Glutamatergic neuron (in vitro differentiated cells): ENCODE measurements around the gene HTR1A. TPM values are rescaled to one million over a fixed set of nuclear protein-coding genes. Genes with fewer than 3 reads are reported as not detected.

Experiments
- DNase-seq: peaks from one replicate; pipeline ENCODE4 v3.0.0; 2022
- H3K27ac Mint-ChIP-seq: one replicate; pipeline ENCODE4 v1.8.0; 2020; ENCODE audit warnings: mild to moderate bottlenecking, mixed read lengths, inconsistent platforms; ENCODE audit not compliant: unreplicated experiment
- H3K27me3 Mint-ChIP-seq: one replicate; pipeline ENCODE4 v1.8.0; 2020; ENCODE audit warnings: mild to moderate bottlenecking, moderate library complexity, mixed read lengths, inconsistent platforms; ENCODE audit not compliant: unreplicated experiment
- H3K36me3 Mint-ChIP-seq: one replicate; pipeline ENCODE4 v1.8.0; 2020; ENCODE audit warnings: mild to moderate bottlenecking, mixed read lengths, inconsistent platforms; ENCODE audit not compliant: unreplicated experiment
- H3K4me1 Mint-ChIP-seq: one replicate; pipeline ENCODE4 v1.8.0; 2020; ENCODE audit warnings: mild to moderate bottlenecking, low read depth, mixed read lengths, inconsistent platforms; ENCODE audit not compliant: unreplicated experiment
- H3K4me3 Mint-ChIP-seq: one replicate; pipeline ENCODE4 v1.8.0; 2020; ENCODE audit warnings: mild to moderate bottlenecking, mixed read lengths, inconsistent platforms; ENCODE audit not compliant: unreplicated experiment
- H3K9me3 Mint-ChIP-seq: one replicate; pipeline ENCODE4 v1.8.0; 2020; ENCODE audit warnings: mild to moderate bottlenecking, moderate library complexity, mixed read lengths, inconsistent platforms; ENCODE audit not compliant: unreplicated experiment
- CTCF ChIP-seq: fragments of 200-600 bp; sonication (generic); IDR thresholded peaks from one replicate; pipeline ENCODE4 v1.5.0; 2021; ENCODE audit not compliant: partially characterized antibody, unreplicated experiment
- total RNA-seq: library from RNA; stranded (reverse); fragmentation: NEBNext Ultra II Directional; extraction: Animal tissue kit (Norgen Biotek cat#: 25700); gene quantifications from one replicate; pipeline ENCODE4 v1.2.1, GENCODE V29; 2021; ENCODE audit not compliant: unreplicated experiment

The HTR1A gene
- total RNA-seq, 1 donor from 2014 or later, result 1.2 TPM

- TF ChIP-seq CTCF, result no peak
- H3K4me3 Mint-ChIP-seq, result no peak overlapping the region
- H3K27me3 Mint-ChIP-seq, result peaks cover 17% of the 10 kb centered on the region
- H3K9me3 Mint-ChIP-seq, result peaks cover 9% of the 10 kb centered on the region
- H3K36me3 Mint-ChIP-seq, result no peaks in the 10 kb centered on the region
- H3K4me1 Mint-ChIP-seq, result peaks cover 9% of the 10 kb centered on the region
- no peak for DNase-seq
- no peak overlapping the region for H3K27ac Mint-ChIP-seq
Measured at GRCh38 chr5:63963926-63964325, 1.7 kb upstream of the HTR1A start.

- H3K36me3 Mint-ChIP-seq, result no peaks in the 10 kb centered on the region
- H3K27me3 Mint-ChIP-seq, result peaks cover 17% of the 10 kb centered on the region
- peak; percentile 32 for DNase-seq
- peak; percentile 41 for TF ChIP-seq CTCF
- H3K9me3 Mint-ChIP-seq, result peaks cover 9% of the 10 kb centered on the region
- peaks cover 14% of the 10 kb centered on the region for H3K4me1 Mint-ChIP-seq
- peak overlapping the region; percentile 97 for H3K4me3 Mint-ChIP-seq
- H3K27ac Mint-ChIP-seq, result no peak overlapping the region
Measured at GRCh38 chr5:63963080-63963735, 963 bp upstream of the HTR1A start.

GRCh38 chr5:63961598-63962161 is 565 bp downstream of the HTR1A start:
- peak overlapping the region; percentile 97 for H3K4me3 Mint-ChIP-seq
- H3K27me3 Mint-ChIP-seq, result peaks cover 17% of the 10 kb centered on the region
- H3K4me1 Mint-ChIP-seq, result peaks cover 14% of the 10 kb centered on the region

GRCh38 chr5:63961125-63961597 is 1.1 kb downstream of the HTR1A start:
- DNase-seq, result peak; percentile 19
- Mint-ChIP-seq H3K9me3 (peaks cover 9% of the 10 kb centered on the region), H3K27ac (no peak overlapping the region), H3K4me1 (peaks cover 14% of the 10 kb centered on the region), H3K4me3 (peak overlapping the region; percentile 97), H3K36me3 (no peaks in the 10 kb centered on the region), H3K27me3 (peaks cover 17% of the 10 kb centered on the region)
- no peak for TF ChIP-seq CTCF

More at GRCh38 chr5:63961598-63962161, 565 bp downstream of the HTR1A start:
- no peak for TF ChIP-seq CTCF
- peak; percentile 55 for DNase-seq
- Mint-ChIP-seq H3K9me3 (peaks cover 9% of the 10 kb centered on the region), H3K27ac (no peak overlapping the region), H3K36me3 (no peaks in the 10 kb centered on the region)

GRCh38 chr5:63960646-63961045 is 1.6 kb downstream of the HTR1A start:
- peaks cover 12% of the 10 kb centered on the region for H3K9me3 Mint-ChIP-seq
- H3K36me3 Mint-ChIP-seq, result no peaks in the 10 kb centered on the region
- peak overlapping the region; percentile 97 for H3K4me3 Mint-ChIP-seq
- peaks cover 17% of the 10 kb centered on the region for H3K27me3 Mint-ChIP-seq
- peaks cover 14% of the 10 kb centered on the region for H3K4me1 Mint-ChIP-seq
- H3K27ac Mint-ChIP-seq, result no peak overlapping the region
- TF ChIP-seq CTCF, result no peak
- DNase-seq, result peak; percentile 25
